ENCODE measurements around the gene OSBPL9.

OSBPL9 gene

GRCh38 chr1:51705035-51705434 is 88.1 kb downstream of the OSBPL9 start:
- TF ChIP-seq POLR2AphosphoS5 (IDR thresholded peaks at IDR 0.05; ENCODE audit: low read depth, low read length) (no peak), POLR2A (IDR thresholded peaks at IDR 0.05; ENCODE audit: low read depth, low read length) (no peak), TAF1 (IDR thresholded peaks at IDR 0.05; ENCODE audit: borderline replicate concordance, low read depth, low read length) (no peak)
- DNase-seq (ENCODE audit: insufficient read length), result no peak
- FAIRE-seq, result no peak

- TF ChIP-seq POLR2A (IDR thresholded peaks at IDR 0.05; ENCODE audit: low read depth, low read length) (no peak), POLR2AphosphoS5 (IDR thresholded peaks at IDR 0.05; ENCODE audit: low read depth, low read length) (no peak), TAF1 (IDR thresholded peaks at IDR 0.05; ENCODE audit: borderline replicate concordance, low read depth, low read length) (no peak)
- FAIRE-seq (no peak), DNase-seq (ENCODE audit: insufficient read length) (no peak)
Measured at GRCh38 chr1:51708911-51709760, 92.2 kb downstream of the OSBPL9 start.

GRCh38 chr1:51709951-51710350 is 93.1 kb downstream of the OSBPL9 start:
- FAIRE-seq, result no peak

GRCh38 chr1:51712590-51712989 is 95.7 kb downstream of the OSBPL9 start:
- no peak for TF ChIP-seq TAF1 (IDR thresholded peaks at IDR 0.05; ENCODE audit: borderline replicate concordance, low read depth, low read length)
- TF ChIP-seq POLR2A (IDR thresholded peaks at IDR 0.05; ENCODE audit: low read depth, low read length), result no peak
- no peak for TF ChIP-seq POLR2AphosphoS5 (IDR thresholded peaks at IDR 0.05; ENCODE audit: low read depth, low read length)
- DNase-seq (ENCODE audit: insufficient read length), result no peak
- no peak for FAIRE-seq

More at GRCh38 chr1:51709951-51710350, 93.1 kb downstream of the OSBPL9 start:
- no peak for DNase-seq (ENCODE audit: insufficient read length)
- TF ChIP-seq POLR2A (IDR thresholded peaks at IDR 0.05; ENCODE audit: low read depth, low read length), result no peak
- no peak for TF ChIP-seq POLR2AphosphoS5 (IDR thresholded peaks at IDR 0.05; ENCODE audit: low read depth, low read length)
- no peak for TF ChIP-seq TAF1 (IDR thresholded peaks at IDR 0.05; ENCODE audit: borderline replicate concordance, low read depth, low read length)

GRCh38 chr1:51714374-51715019 is 97.6 kb downstream of the OSBPL9 start:
- DNase-seq (ENCODE audit: insufficient read length), result no peak
- no peak for FAIRE-seq
- TF ChIP-seq TAF1 (IDR thresholded peaks at IDR 0.05; ENCODE audit: borderline replicate concordance, low read depth, low read length) (no peak), POLR2AphosphoS5 (IDR thresholded peaks at IDR 0.05; ENCODE audit: low read depth, low read length) (no peak), POLR2A (IDR thresholded peaks at IDR 0.05; ENCODE audit: low read depth, low read length) (no peak)

- no peak for FAIRE-seq
Measured at GRCh38 chr1:51715369-51715768, 98.5 kb downstream of the OSBPL9 start.

GRCh38 chr1:51716746-51717145 is 99.9 kb downstream of the OSBPL9 start:
- no peak for DNase-seq (ENCODE audit: insufficient read length)
- TF ChIP-seq TAF1 (IDR thresholded peaks at IDR 0.05; ENCODE audit: borderline replicate concordance, low read depth, low read length) (no peak), POLR2AphosphoS5 (IDR thresholded peaks at IDR 0.05; ENCODE audit: low read depth, low read length) (no peak), POLR2A (IDR thresholded peaks at IDR 0.05; ENCODE audit: low read depth, low read length) (no peak)
- FAIRE-seq, result no peak

More at GRCh38 chr1:51715369-51715768, 98.5 kb downstream of the OSBPL9 start:
- TF ChIP-seq TAF1 (IDR thresholded peaks at IDR 0.05; ENCODE audit: borderline replicate concordance, low read depth, low read length) (no peak), POLR2A (IDR thresholded peaks at IDR 0.05; ENCODE audit: low read depth, low read length) (no peak), POLR2AphosphoS5 (IDR thresholded peaks at IDR 0.05; ENCODE audit: low read depth, low read length) (no peak)
- no peak for DNase-seq (ENCODE audit: insufficient read length)

GRCh38 chr1:51717842-51718241 is 101.0 kb downstream of the OSBPL9 start:
- TF ChIP-seq TAF1 (IDR thresholded peaks at IDR 0.05; ENCODE audit: borderline replicate concordance, low read depth, low read length) (no peak), POLR2AphosphoS5 (IDR thresholded peaks at IDR 0.05; ENCODE audit: low read depth, low read length) (no peak), POLR2A (IDR thresholded peaks at IDR 0.05; ENCODE audit: low read depth, low read length) (no peak)
- DNase-seq (ENCODE audit: insufficient read length) (no peak), FAIRE-seq (no peak)

GRCh38 chr1:51719146-51719545 is 102.3 kb downstream of the OSBPL9 start:
- TF ChIP-seq POLR2AphosphoS5 (IDR thresholded peaks at IDR 0.05; ENCODE audit: low read depth, low read length), result no peak
- no peak for TF ChIP-seq POLR2A (IDR thresholded peaks at IDR 0.05; ENCODE audit: low read depth, low read length)
- TF ChIP-seq TAF1 (IDR thresholded peaks at IDR 0.05; ENCODE audit: borderline replicate concordance, low read depth, low read length), result no peak
- DNase-seq (ENCODE audit: insufficient read length) (no peak), FAIRE-seq (no peak)

GRCh38 chr1:51724797-51725196 is 107.9 kb downstream of the OSBPL9 start:
- no peak for DNase-seq (ENCODE audit: insufficient read length)
- FAIRE-seq, result peak; percentile 21
- TF ChIP-seq POLR2AphosphoS5 (IDR thresholded peaks at IDR 0.05; ENCODE audit: low read depth, low read length) (no peak), TAF1 (IDR thresholded peaks at IDR 0.05; ENCODE audit: borderline replicate concordance, low read depth, low read length) (no peak), POLR2A (IDR thresholded peaks at IDR 0.05; ENCODE audit: low read depth, low read length) (no peak)

GRCh38 chr1:51726051-51726450 is 109.2 kb downstream of the OSBPL9 start:
- FAIRE-seq (no peak), DNase-seq (ENCODE audit: insufficient read length) (no peak)
- TF ChIP-seq POLR2A (IDR thresholded peaks at IDR 0.05; ENCODE audit: low read depth, low read length), result no peak
- TF ChIP-seq TAF1 (IDR thresholded peaks at IDR 0.05; ENCODE audit: borderline replicate concordance, low read depth, low read length), result no peak
- TF ChIP-seq POLR2AphosphoS5 (IDR thresholded peaks at IDR 0.05; ENCODE audit: low read depth, low read length), result no peak

All from GM12892 (cell line).